ENCODE results near the gene GLG1.
"Not testable (repeated sequence)": the region's sequence is repeated elsewhere in the genome, so short reads cannot be mapped to it uniquely, and the experiment has no call there.

GLG1 gene

DNA sequence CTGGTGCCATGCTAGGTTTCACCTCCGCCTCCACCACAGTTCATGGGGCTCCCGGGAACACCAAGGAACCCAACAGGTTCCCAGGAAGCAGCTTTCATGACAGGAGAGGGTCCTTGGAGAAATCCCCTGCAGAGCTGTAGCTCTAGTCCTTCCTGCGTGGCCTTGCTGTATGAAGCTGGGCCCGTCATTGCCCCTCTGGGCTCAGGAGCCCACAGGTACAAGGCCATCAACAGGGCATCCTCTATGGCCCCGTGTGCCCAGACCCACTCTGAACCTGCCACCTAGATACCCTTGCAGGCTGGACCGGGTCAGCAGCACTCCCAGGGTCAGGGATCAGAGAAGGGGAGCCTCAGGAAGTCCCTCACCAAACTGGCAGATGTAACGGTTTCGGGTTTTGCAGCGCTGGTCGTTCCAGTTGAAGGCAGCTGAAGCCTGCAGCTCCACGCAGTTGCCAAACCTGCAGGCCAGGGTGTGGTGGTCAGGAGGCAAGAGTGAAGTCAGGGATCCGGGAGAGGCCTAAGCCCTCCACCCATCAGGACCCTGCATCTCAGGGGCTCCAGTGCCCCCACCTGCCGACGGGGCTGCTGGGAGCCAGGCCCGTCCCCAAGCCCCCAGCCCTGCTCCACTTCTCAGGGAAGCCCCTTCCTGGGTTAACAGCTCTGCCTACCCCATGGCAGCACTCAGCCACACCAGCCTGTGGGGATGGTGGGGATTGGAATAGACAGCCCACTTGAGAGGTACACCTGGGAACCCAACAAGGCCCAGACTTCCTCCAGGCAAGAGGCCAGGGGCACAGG is 197.5 kb downstream of the GLG1 start:
- not testable (repeated sequence) for DNase-seq (ENCODE audit: low read depth in 2 of 2)

DNA sequence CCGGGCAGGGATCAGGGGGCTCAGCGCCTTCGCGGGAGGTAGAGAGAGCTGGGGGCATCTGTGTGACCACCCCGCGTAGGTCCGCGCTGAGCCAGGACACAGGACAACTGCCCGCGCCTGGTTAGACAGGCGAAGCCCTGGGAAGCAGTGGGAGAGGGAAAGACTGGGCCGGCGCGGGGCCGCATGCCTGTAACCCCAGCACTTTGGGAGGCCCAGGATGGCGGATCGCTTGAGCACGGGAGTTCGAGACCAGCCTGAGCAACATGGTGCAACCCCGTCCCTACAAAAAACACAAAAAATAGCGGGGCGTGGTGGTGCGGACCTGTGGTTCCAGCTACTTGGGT is 199.6 kb downstream of the GLG1 start:
- DNase-seq (ENCODE audit: low read depth in 2 of 2) = not testable (repeated sequence)

DNA sequence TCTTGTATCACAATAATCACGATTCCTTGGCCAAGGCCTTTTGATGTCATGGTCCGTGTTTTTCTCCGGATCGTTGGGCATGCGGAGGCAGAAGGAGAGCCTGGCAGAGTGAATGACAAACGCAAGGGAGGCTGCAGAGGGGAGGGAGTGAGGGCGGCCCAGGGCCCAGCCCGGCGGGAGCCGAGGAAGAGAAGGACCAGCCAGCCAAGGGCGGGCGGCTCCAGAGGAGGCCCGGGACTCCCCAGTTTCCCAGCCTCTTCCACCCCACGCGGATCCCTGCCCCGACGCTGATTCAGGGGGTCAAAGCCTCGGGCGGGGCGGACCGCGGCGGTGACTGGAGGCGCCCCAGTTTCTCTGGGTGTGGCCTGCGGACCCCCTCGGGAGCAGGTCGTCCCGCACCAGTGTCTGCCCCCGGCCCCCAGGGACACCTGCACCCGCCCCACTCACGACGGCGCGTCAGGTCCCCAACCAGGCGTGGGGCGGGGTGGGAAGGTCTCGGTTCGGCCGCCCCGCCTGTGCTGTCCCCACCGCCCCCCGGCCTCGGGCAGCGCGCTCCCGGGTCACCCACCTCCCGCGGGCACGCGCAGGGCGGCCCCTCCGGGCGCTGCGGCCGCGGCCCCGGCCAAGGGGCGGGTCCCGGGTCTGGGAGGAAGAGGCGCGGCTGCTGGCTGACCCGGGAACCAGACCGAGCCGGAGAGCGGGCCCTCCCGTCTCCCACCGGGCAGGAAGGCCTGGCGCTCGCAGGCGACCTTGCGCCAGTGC is 200.1 kb downstream of the GLG1 start:
- DNase-seq (ENCODE audit: low read depth in 2 of 2) = not testable (repeated sequence)

DNA sequence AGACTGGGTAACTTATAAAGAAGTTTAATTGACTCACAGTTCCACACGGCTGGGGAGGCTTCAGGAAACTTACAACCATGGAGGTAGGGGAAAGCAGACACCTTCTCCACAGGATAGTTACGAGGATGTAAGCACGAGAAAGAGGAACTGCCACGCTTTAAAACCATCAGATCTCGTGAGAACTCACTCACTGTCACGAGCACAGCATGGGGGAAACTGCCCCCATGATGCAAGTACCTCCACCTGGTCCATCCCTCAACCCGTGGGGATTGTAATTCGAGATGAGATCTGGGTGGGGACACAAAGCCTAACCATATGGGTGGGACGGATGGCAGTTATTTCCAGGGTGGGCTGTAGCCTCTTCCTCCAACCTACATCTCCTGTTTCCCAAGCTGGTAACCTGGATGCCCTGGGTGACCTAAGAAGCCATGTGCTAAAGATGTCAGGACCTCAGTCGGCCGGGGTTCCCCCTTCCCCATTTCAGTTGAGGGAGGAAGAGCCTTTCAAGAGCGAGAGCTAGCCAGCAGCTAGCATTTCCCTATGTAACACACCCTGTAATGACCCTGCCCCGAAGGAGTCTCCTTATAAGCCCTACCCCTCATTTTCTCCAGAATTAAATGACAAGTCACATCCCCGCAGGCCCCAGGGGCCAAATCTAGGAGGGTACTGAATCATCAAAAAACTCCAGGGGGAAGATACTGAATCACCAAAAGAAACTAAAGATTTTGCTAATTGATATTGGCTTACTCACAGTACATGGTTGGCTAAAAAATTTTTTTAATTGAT is 202.6 kb downstream of the GLG1 start:
- not testable (repeated sequence) for DNase-seq (ENCODE audit: low read depth in 2 of 2)

DNA sequence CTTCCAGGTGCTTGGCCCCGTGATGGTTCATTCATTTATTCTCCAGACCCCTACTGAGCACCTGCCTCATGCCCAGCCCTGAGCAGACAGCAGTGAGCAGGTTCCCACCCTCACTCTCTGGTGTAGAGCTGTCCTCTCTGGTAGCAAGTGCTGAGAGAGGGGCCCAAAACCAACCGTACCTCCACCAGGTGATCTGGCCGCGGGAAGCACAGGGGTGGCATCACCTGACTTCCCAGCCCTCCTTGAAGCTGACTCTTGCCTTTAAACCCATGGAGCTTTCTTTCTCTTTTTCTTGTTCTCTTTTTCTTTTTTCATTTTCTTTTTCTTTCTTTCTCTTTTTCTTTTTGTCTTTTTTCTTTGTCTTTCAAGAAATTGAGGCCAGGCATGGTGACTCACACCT is 206.7 kb downstream of the GLG1 start:
- DNase-seq (ENCODE audit: low read depth in 2 of 2) = not testable (repeated sequence)

DNA sequence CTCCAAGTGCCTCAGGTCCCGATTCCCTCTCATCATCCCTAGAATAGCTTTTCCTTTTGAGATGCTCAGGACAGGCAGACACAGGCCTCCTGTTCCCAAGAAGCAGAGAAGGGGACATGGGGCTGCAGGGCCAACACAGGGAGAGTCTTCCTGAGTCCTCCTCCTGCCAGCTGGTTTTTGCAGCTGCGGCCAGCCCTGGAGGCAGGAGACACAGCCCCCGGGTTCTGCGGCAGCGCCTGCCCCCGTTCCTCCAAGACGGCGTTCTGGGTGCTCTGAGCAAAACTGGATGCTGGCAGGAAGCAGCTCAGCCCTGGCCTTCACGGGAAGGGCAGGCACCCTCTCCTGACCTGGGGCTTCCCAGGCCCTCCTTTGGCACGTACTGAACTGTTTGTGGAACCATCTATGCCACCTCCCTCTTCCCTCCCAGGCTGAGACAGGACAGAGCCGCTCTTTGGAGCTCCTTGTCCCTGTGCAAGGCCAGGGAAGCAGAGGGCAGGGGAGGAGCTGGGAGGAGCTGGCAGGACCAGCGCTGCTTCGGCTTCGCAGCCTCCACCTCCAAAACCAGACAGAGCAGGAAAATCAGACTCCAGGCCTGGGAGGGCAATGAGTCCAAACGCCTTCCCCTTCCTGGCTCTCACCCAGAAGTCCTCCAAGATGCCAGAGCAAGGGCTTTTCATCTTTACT is 208.6 kb downstream of the GLG1 start:
- not testable (repeated sequence) for DNase-seq (ENCODE audit: low read depth in 2 of 2)

Data from stimulated activated CD8-positive, alpha-beta memory T cell treated with anti-CD3 and anti-CD28 coated beads, Interleukin-2, amount 100 ng/mL, for 48 hours (primary cell).